Gastroesophageal sphincter (tissue), 4 donors: ENCODE data around the gene GMDS. TPM values are rescaled to one million over a fixed set of nuclear protein-coding genes. Genes with fewer than 3 reads are reported as not detected.

Source experiments
- ATAC-seq: fragments of 150-250 bp; one replicate; pipeline ENCODE4 v1.9.1; 2016; ENCODE audit warnings: mild to moderate bottlenecking, moderate library complexity
- H3K27ac ChIP-seq, 4 donors: fragments of 200-600 bp; sonication (generic) in 3 of 4; 1 replicate in 3 of 4; 2 replicates in 1 of 4; pipeline ENCODE4 v1.5.1; 2016 to 2019
- H3K27me3 ChIP-seq: fragments of 200-600 bp; sonication (generic); one replicate; pipeline ENCODE4 v1.5.1; 2019
- H3K36me3 ChIP-seq, 2 donors: fragments of 200-600 bp; sonication (generic); one replicate each; pipeline ENCODE4 v1.5.1; 2019; ENCODE audit warnings: control low read depth in 1 of 2
- H3K4me1 ChIP-seq, 3 donors: fragments of 200-600 bp; sonication (generic); 1 replicate in 2 of 3; 2 replicates in 1 of 3; pipeline ENCODE4 v1.5.1; 2016 to 2019; ENCODE audit warnings: control low read depth in 2 of 3
- H3K4me3 ChIP-seq, 2 donors: fragments of 200-600 bp; sonication (generic); one replicate each; pipeline ENCODE4 v1.5.1; 2019; ENCODE audit warnings: mild to moderate bottlenecking in 1 of 2, moderate library complexity in 1 of 2
- H3K9me3 ChIP-seq, 3 donors: fragments of 200-600 bp; sonication (generic); one replicate each; pipeline ENCODE4 v1.5.1; 2017 to 2019; ENCODE audit warnings: control low read depth in 2 of 3
- EP300 ChIP-seq: sonication (generic); formaldehyde crosslinking; IDR thresholded peaks from one replicate; pipeline ENCODE4 v1.6.1; 2017; ENCODE audit warnings: antibody characterized with exemption, mild to moderate bottlenecking
- POLR2A ChIP-seq, 2 donors: fragments of 450-650 bp; IDR thresholded peaks; one replicate each; pipeline ENCODE4 v1.6.1; 2017; ENCODE audit warnings: antibody characterized with exemption in 2 of 2, mild to moderate bottlenecking in 2 of 2, moderate library complexity in 1 of 2
- POLR2AphosphoS5 ChIP-seq: sonication (generic); formaldehyde crosslinking; IDR thresholded peaks from one replicate; pipeline ENCODE4 v1.6.1; 2017; ENCODE audit warnings: antibody characterized with exemption
- WGBS, 2 donors: methylation state at CpG; one replicate each; pipeline ENCODE4 v1.1.5; 2018; ENCODE audit warnings: low coverage in 1 of 2; 5-methylcytosine and 5-hydroxymethylcytosine counted together
- total RNA-seq, 4 donors: library from RNA; depleted of rRNA; stranded (reverse); fragments of >200 nt; gene quantifications; one replicate each; pipeline ENCODE4 v1.1.0, GENCODE V29; 2016
- TF ChIP-seq, protein P1 (sequence below), 4 experiments: fragments of 200-600 bp in 2 of 4; fragments of 450-650 bp in 2 of 4; sonication (generic) in 1 of 4; IDR thresholded peaks; one replicate each; pipeline ENCODE4 v1.5.1; 2017 to 2019; ENCODE audit warnings: antibody characterized with exemption in 4 of 4, mild to moderate bottlenecking in 2 of 4, moderate library complexity in 2 of 4

Gene GMDS
- total RNA-seq, 4 donors from 2014 or later: 5.0 to 14.7 (median 6.4) TPM

DNA sequence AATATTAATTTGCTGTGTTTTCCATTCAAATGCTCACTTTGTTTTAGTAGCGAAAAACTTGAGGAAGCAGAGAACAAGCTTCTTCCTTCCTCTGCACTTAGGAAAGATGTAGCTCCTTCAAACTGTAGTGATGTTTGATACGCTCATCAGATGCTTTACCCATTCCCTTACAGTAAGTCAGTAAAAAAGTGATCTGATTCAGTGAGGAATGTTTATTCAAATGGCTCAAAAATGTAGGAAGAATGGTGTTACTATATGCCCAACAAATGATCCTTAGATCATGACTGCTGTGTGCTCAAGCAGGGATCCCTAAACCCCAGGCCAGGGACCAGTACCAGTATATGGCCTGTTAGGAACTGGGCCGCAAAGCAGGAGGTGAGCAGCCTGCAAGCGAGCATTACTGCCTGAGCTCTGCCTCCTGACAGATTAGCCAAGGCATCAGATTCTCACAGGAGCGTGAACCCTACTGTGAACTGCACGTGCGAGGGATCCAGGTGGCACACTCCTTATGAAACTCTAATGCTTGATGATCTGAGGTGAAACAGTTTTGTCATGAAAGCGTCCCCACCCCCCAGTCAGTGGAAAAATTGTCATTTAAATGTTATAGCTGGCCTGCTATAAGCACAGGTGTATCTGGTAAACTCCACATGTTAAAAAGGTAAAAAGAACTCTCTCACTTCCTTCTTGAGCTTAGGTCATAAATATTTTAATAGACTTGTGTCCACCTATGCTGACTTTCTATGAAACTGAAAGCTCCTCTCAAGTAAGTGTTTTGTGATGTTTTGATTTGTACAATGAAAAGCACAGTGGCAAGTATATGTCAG lies 448.5 kb downstream of the GMDS start:
- TF ChIP-seq POLR2AphosphoS5 (no peak), POLR2A (IDR thresholded peaks at IDR 0.05) (no peak), EP300 (no peak)
- TF ChIP-seq, protein P1, sequence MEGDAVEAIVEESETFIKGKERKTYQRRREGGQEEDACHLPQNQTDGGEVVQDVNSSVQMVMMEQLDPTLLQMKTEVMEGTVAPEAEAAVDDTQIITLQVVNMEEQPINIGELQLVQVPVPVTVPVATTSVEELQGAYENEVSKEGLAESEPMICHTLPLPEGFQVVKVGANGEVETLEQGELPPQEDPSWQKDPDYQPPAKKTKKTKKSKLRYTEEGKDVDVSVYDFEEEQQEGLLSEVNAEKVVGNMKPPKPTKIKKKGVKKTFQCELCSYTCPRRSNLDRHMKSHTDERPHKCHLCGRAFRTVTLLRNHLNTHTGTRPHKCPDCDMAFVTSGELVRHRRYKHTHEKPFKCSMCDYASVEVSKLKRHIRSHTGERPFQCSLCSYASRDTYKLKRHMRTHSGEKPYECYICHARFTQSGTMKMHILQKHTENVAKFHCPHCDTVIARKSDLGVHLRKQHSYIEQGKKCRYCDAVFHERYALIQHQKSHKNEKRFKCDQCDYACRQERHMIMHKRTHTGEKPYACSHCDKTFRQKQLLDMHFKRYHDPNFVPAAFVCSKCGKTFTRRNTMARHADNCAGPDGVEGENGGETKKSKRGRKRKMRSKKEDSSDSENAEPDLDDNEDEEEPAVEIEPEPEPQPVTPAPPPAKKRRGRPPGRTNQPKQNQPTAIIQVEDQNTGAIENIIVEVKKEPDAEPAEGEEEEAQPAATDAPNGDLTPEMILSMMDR (IDR thresholded peaks at IDR 0.05): no peak
- Histone ChIP-seq H3K36me3 (no peaks in the 10 kb centered on the region), H3K27ac (no peak overlapping the region), H3K4me3 (no peak overlapping the region), H3K4me1 (no peaks in the 10 kb centered on the region), H3K27me3 (no peaks in the 10 kb centered on the region), H3K9me3 (no peaks in the 10 kb centered on the region)
- ATAC-seq: no peak
- 82 to 92% methylated on average over 3 to 4 of the region's 8 CpGs for WGBS, 2 donors

- Histone ChIP-seq H3K27me3 (no peaks in the 10 kb centered on the region), H3K9me3 (no peaks in the 10 kb centered on the region), H3K36me3 (no peaks in the 10 kb centered on the region), H3K4me1 (no peaks in the 10 kb centered on the region), H3K4me3 (no peak overlapping the region), H3K27ac (no peak overlapping the region)
- ATAC-seq: no peak
- no peak for TF ChIP-seq POLR2A (IDR thresholded peaks at IDR 0.05)
- WGBS, 2 donors: 89 to 93% methylated on average over 3 to 4 of the region's 4 CpGs
Observed at GRCh38 chr6:1795910-1796309, 449.5 kb downstream of the GMDS start.

- no peaks in the 10 kb centered on the region for H3K9me3 ChIP-seq
- no peaks in the 10 kb centered on the region for H3K4me1 ChIP-seq
- no peaks in the 10 kb centered on the region for H3K27me3 ChIP-seq
- H3K4me3 ChIP-seq: no peak overlapping the region
- ATAC-seq: no peak
- no peaks in the 10 kb centered on the region for H3K36me3 ChIP-seq
- 59 to 100% methylated on average over 1 to 3 of the region's 3 CpGs for WGBS, 2 donors
- no peak for TF ChIP-seq POLR2AphosphoS5
- TF ChIP-seq EP300: no peak
- TF ChIP-seq POLR2A (IDR thresholded peaks at IDR 0.05): no peak
- TF ChIP-seq, protein P1 (IDR thresholded peaks at IDR 0.05): no peak
- H3K27ac ChIP-seq: no peak overlapping the region
Observed at GRCh38 chr6:1792989-1793388, 452.4 kb downstream of the GMDS start.

DNA sequence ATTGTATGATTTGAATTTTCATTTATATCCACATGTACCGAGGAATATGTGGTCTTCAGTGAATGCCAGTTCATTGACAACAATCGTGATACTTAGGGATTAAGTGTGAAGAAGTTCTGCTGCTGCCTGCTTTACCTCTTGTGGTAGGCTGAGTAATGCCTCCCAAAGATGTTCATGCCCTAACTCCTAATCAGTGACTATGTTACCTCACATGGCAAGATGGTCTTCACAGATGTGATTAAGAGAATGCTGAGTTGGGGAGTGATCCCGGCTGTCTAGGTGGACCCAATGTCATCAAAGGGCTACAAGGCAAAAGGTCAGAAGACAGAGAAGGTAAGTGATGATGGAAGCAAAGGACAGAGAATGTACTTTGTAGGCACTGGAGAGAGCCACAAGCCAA lies 454.7 kb downstream of the GMDS start:
- Histone ChIP-seq H3K9me3 (no peaks in the 10 kb centered on the region), H3K4me1 (no peaks in the 10 kb centered on the region), H3K27ac (no peak overlapping the region), H3K4me3 (no peak overlapping the region), H3K27me3 (no peaks in the 10 kb centered on the region), H3K36me3 (no peaks in the 10 kb centered on the region)
- no peak for TF ChIP-seq POLR2A (IDR thresholded peaks at IDR 0.05)
- TF ChIP-seq, protein P1 (IDR thresholded peaks at IDR 0.05): no peak
- TF ChIP-seq EP300: no peak
- WGBS, 2 donors: 93 to 94% methylated on average over 3 of the region's 3 CpGs
- no peak for ATAC-seq

- no peaks in the 10 kb centered on the region for H3K9me3 ChIP-seq
- ATAC-seq: no peak
- no peak overlapping the region for H3K27ac ChIP-seq
- WGBS, 2 donors: 73 to 100% methylated on average over 2 to 3 of the region's 4 CpGs
- no peaks in the 10 kb centered on the region for H3K4me1 ChIP-seq
- H3K27me3 ChIP-seq: no peaks in the 10 kb centered on the region
- TF ChIP-seq POLR2A (IDR thresholded peaks at IDR 0.05): no peak
- TF ChIP-seq, protein P1 (IDR thresholded peaks at IDR 0.05): no peak
- TF ChIP-seq EP300: no peak
- TF ChIP-seq POLR2AphosphoS5: no peak
- no peak overlapping the region for H3K4me3 ChIP-seq
- H3K36me3 ChIP-seq: no peaks in the 10 kb centered on the region
Observed at GRCh38 chr6:1789092-1789491, 456.3 kb downstream of the GMDS start.
